DMS153 treated with DMSO at 0.1 percent for 48 hours (cell line): ENCODE data around the gene DET1.
"Not testable (repeated sequence)": the region's sequence is repeated elsewhere in the genome, so short reads cannot be mapped to it uniquely, and the experiment has no call there.

Experiments used
- DNase-seq: peaks from one replicate; lab custom pipeline; 2025; ENCODE audit not compliant: unreplicated experiment; lab: John Stamatoyannopoulos, UW

Gene DET1

GRCh38 chr15:88541111-88541510 is 5.4 kb downstream of the DET1 start:
- DNase-seq, result not testable (repeated sequence)

GRCh38 chr15:88540350-88540749 is 6.1 kb downstream of the DET1 start:
- DNase-seq, result not testable (repeated sequence)

GRCh38 chr15:88539441-88539840 is 7.0 kb downstream of the DET1 start:
- DNase-seq, result no peak

- DNase-seq, result no peak
Observed at GRCh38 chr15:88538972-88539371, 7.5 kb downstream of the DET1 start.

- no peak for DNase-seq
Observed at GRCh38 chr15:88537591-88538317, 8.7 kb downstream of the DET1 start.

- DNase-seq, result no peak
Observed at GRCh38 chr15:88535607-88536313, 10.7 kb downstream of the DET1 start.

GRCh38 chr15:88535100-88535499 is 11.4 kb downstream of the DET1 start:
- DNase-seq, result no peak

DNA sequence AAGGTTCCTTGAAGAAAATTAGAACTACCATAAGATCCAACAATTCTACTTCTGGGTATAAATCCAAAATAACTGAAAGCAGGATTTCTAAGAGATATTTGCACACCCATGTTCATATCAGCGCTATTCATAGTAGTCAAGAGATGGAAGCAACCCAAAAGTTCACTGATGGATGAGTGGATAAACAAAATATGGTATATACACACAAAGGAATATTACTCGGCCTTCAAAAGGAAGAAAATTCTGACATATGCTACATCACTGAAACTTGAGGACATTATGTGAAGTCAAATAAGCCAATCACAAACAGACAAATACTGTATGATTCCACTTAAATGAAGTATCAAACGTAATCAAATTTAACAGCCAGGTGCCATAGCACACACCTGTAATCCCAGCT is 13.1 kb downstream of the DET1 start:
- no peak for DNase-seq

DNA sequence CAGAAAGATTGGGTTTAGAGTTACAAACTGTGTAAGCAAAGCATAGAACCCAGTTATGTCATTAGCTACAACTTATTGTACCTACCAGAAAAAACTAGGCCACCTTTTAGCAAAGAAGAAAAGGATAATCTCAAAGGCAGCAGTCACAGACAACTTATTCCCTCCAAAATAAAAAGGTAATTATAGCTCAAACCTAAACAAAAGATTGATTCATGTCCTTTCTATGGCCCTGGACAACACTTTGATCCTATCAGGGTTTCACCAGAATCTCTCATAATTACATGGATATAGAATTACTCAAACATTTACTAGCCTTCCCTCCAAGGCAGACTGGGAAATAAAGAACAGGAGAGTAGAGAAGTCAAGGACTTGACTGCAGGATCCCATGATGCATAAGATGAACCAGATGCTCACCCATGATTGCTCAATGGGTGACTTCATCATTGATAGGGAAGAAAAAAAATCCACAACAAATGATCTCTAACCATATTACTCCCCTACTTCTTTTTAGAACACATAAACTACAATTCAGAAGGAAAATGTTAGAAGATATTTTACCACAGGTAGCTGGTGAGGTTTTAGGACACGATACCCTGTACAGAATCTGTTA is 17.4 kb downstream of the DET1 start:
- DNase-seq, result no peak

- no peak for DNase-seq
Observed at GRCh38 chr15:88526247-88526879, 20.1 kb downstream of the DET1 start.

DNA sequence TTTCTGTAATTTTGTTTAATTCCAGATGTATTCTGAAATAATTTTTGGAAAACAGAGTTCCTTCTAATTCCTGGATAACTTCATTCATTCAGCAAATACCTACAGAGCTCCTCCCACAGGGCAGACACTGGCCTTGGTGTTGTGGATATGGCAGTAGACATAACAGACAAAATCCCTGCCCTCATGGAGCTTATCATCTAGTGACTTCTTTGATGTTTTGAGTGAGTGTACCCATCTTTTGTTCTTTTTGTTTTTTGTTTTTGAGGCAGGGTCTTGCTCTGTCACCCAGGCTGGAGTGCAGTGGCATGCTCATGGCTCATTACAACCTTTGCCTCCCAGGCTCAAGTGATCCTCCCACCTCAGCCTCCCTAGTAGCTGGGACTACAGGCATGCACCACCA is 21.1 kb downstream of the DET1 start:
- DNase-seq, result no peak

DNA sequence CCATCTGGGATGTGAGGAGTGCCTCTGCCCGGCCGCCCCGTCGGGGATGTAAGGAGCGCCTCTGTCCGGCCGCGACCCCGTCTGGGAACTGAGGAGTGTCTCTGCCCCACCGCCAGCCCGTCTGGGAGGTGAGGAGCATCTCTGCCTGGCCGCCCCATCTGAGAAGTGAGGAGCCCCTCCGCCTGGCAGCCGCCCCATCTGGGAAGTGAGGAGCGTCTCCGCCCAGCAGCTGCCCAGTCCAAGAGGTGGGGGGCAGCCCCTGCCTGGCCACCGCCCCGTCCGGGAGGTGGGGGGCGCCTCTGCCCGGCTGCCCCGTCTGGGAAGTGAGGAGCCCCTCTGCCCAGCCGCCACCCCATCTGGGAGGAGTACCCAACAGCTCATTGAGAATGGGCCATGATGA is 22.4 kb downstream of the DET1 start:
- not testable (repeated sequence) for DNase-seq

- no peak for DNase-seq
Observed at GRCh38 chr15:88518903-88519302, 27.6 kb downstream of the DET1 start.

GRCh38 chr15:88513195-88513594 is 33.3 kb downstream of the DET1 start:
- DNase-seq, result no peak

DNA sequence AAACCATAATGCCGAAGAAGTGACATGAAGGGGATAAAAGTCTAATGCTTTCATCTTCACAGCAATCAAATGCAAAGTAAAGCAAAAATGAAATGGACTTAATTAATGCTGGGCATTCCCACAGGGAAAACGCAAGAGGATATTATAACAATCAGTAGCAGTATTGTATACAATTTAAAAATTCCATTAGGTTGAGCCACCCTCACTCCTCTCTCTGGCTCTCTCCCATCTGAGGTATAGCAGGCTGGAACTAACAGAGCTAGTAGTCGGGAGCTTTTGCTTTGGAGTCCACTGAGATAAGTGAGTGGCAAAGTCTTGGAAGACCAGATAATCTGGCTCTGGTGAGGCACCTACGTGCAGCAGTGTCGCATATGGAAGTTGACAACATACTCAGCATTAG is 33.9 kb downstream of the DET1 start:
- DNase-seq, result no peak

- DNase-seq, result no peak
Observed at GRCh38 chr15:88512078-88512477, 34.4 kb downstream of the DET1 start.

DNA sequence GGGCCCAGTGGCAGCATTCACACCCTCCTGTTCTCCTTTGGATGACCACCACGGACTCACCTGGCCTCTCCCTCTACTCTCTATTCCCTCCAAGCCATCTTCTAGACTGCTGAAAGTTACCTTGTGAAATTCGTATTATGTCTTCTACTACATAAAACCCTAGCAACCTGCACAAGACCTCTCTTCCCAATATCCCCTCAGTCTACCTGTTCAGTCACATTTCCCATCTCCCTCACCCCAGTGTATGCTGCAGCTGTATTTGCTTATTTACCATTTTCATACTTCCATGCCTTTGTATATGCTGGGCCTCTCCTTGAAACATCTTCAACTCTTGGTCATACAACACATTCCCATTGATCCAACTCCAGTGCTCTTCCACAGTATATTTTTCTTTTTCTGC is 35.3 kb downstream of the DET1 start:
- DNase-seq, result no peak

GRCh38 chr15:88509964-88510363 is 36.5 kb downstream of the DET1 start:
- DNase-seq, result no peak

- no peak for DNase-seq
Observed at GRCh38 chr15:88509321-88509720, 37.2 kb downstream of the DET1 start.

DNA sequence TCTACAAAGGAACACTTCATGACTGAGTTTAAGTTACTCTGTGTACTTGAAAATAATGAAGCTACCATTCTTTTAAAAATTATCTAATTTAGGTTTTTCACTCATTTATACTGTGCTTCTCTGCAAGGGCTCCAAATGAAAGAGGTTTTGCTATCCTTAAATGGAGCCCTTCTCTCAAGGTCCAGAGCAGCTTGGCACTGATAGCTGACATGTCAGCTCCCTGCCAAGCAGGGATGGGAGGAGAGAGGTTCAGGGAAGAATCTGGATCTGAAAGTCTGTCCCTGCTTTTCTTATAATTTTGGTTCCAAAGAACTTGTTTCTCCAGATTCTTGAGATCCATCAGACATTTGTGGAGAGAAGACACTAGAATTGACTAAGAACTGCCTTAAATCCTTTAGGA is 39.9 kb downstream of the DET1 start:
- DNase-seq, result no peak

GRCh38 chr15:88505721-88506120 is 40.8 kb downstream of the DET1 start:
- DNase-seq, result no peak

- no peak for DNase-seq
Observed at GRCh38 chr15:88504445-88504844, 42.0 kb downstream of the DET1 start.
